ENCODE measurements around the gene VAV2.

Gene VAV2

GRCh38 chr9:133846483-133847090 is 145.5 kb downstream of the VAV2 start:
- no peak overlapping the region for H3K4me3 ChIP-seq
- H3K4me1 ChIP-seq: peaks cover 26 to 62% (median 59%) of the 10 kb centered on the region in 10 experiments
- H3K36me3 ChIP-seq: peaks cover 0 to 5% (median 0%) of the 10 kb centered on the region in 11 experiments; a peak in 2 of 22 replicates
- H3K27me3 ChIP-seq: no peaks in the 10 kb centered on the region
- H3K9ac ChIP-seq: no peak overlapping the region; a peak in 1 of 22 replicates
- H3K4me2 ChIP-seq: peak overlapping the region in 1 of 11 experiments; percentile 94; a peak in 1 of 22 replicates
- peak overlapping the region in 4 of 11 experiments; percentile 73 to 81 (median 76); a peak in 4 of 22 replicates for H3K27ac ChIP-seq
- H4K20me1 ChIP-seq: peaks cover 0 to 81% (median 49%) of the 10 kb centered on the region in 11 experiments; a peak in 19 of 22 replicates
- H3K9me3 ChIP-seq (replicated peaks in 1 of 11): no peaks in the 10 kb centered on the region
- TF ChIP-seq Cebpa-rat (IDR thresholded peaks at IDR 0.05): no peak

DNA sequence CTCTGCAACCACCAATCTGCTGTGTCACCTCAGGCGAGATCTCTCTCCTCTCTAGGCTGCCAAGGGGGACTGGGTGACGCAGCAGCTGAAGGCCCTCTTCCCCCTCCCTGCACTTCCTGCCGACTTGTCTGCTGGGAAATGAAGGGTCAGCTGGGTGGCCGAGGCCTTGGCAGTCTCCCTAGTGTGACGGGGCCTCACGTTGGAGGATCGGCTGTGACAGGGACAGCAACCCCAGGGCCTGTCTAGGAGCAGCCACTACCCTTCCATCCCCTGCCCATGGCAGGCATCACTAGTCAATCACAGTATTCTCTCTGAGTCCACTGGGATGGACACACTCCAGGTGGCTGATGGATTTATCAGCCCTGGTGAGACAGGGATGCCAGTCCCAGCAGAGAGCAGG is 146.7 kb downstream of the VAV2 start:
- Histone ChIP-seq H3K27ac (peak overlapping the region; percentile 39 to 81 (median 73); a peak in 18 of 22 replicates), H3K9ac (peak overlapping the region; percentile 46 to 79 (median 73); a peak in 17 of 22 replicates), H4K20me1 (peaks cover 0 to 85% (median 50%) of the 10 kb centered on the region in 11 experiments; a peak in 19 of 22 replicates), H3K27me3 (no peaks in the 10 kb centered on the region), H3K4me1 (peaks cover 30 to 59% (median 56%) of the 10 kb centered on the region in 10 experiments), H3K4me3 (peak overlapping the region in 5 of 10 experiments; percentile 32 to 62 (median 43); a peak in 5 of 20 replicates), H3K9me3 (replicated peaks in 1 of 11) (no peaks in the 10 kb centered on the region), H3K36me3 (peaks cover 0 to 5% (median 0%) of the 10 kb centered on the region in 11 experiments; a peak in 2 of 22 replicates), H3K4me2 (peak overlapping the region; percentile 85 to 98 (median 94))
- TF ChIP-seq Cebpa-rat (IDR thresholded peaks at IDR 0.05): no peak

GRCh38 chr9:133844881-133845410 is 147.2 kb downstream of the VAV2 start:
- peaks cover 0 to 85% (median 47%) of the 10 kb centered on the region in 11 experiments; a peak in 19 of 22 replicates for H4K20me1 ChIP-seq
- peak overlapping the region; percentile 85 to 98 (median 94) for H3K4me2 ChIP-seq
- H3K4me3 ChIP-seq: peak overlapping the region in 7 of 10 experiments; percentile 16 to 62 (median 43); a peak in 11 of 20 replicates
- H3K36me3 ChIP-seq: peaks cover 0 to 5% (median 0%) of the 10 kb centered on the region in 11 experiments; a peak in 2 of 22 replicates
- H3K27ac ChIP-seq: peak overlapping the region; percentile 39 to 81 (median 73); a peak in 21 of 22 replicates
- TF ChIP-seq Cebpa-rat (IDR thresholded peaks at IDR 0.05): no peak
- H3K4me1 ChIP-seq: peaks cover 35 to 59% (median 56%) of the 10 kb centered on the region in 10 experiments
- no peaks in the 10 kb centered on the region for H3K9me3 ChIP-seq (replicated peaks in 1 of 11)
- peak overlapping the region; percentile 46 to 79 (median 73) for H3K9ac ChIP-seq
- H3K27me3 ChIP-seq: no peaks in the 10 kb centered on the region

- Histone ChIP-seq H3K9me3 (replicated peaks in 1 of 11) (no peaks in the 10 kb centered on the region), H3K27ac (peak overlapping the region in 10 of 11 experiments; percentile 39 to 81 (median 74); a peak in 17 of 22 replicates), H3K4me3 (peak overlapping the region in 4 of 10 experiments; percentile 43 to 62 (median 48); a peak in 8 of 20 replicates), H3K4me2 (peak overlapping the region; percentile 85 to 98 (median 94)), H3K4me1 (peaks cover 40 to 60% (median 55%) of the 10 kb centered on the region in 10 experiments), H3K36me3 (peaks cover 0 to 5% (median 0%) of the 10 kb centered on the region in 11 experiments; a peak in 2 of 22 replicates), H3K27me3 (no peaks in the 10 kb centered on the region), H3K9ac (peak overlapping the region; percentile 46 to 79 (median 73); a peak in 20 of 22 replicates), H4K20me1 (peaks cover 0 to 84% (median 41%) of the 10 kb centered on the region in 11 experiments; a peak in 18 of 22 replicates)
- TF ChIP-seq Cebpa-rat (IDR thresholded peaks at IDR 0.05): no peak
Measured at GRCh38 chr9:133844398-133844784, 147.7 kb downstream of the VAV2 start.

- no peaks in the 10 kb centered on the region for H3K27me3 ChIP-seq
Measured at GRCh38 chr9:133843751-133844397, 148.2 kb downstream of the VAV2 start.

GRCh38 chr9:133843250-133843649 is 148.9 kb downstream of the VAV2 start:
- Histone ChIP-seq H3K9ac (peak overlapping the region in 1 of 11 experiments; percentile 16; a peak in 1 of 22 replicates), H3K27ac (no peak overlapping the region), H3K4me1 (peaks cover 40 to 51% (median 45%) of the 10 kb centered on the region in 10 experiments), H3K4me2 (0 out of 22 replicates have a peak overlapping the region, but pooled peaks of 2 of the 11 experiments have one; percentile 94 to 96), H3K9me3 (replicated peaks in 1 of 11) (no peaks in the 10 kb centered on the region), H4K20me1 (peaks cover 0 to 78% (median 37%) of the 10 kb centered on the region in 11 experiments; a peak in 18 of 22 replicates), H3K27me3 (no peaks in the 10 kb centered on the region), H3K4me3 (no peak overlapping the region), H3K36me3 (peaks cover 0 to 5% (median 0%) of the 10 kb centered on the region in 11 experiments; a peak in 1 of 22 replicates)
- TF ChIP-seq Cebpa-rat (IDR thresholded peaks at IDR 0.05): no peak

More at GRCh38 chr9:133843751-133844397, 148.2 kb downstream of the VAV2 start:
- Histone ChIP-seq H3K9ac (peak overlapping the region; percentile 43 to 79 (median 73); a peak in 11 of 22 replicates), H4K20me1 (peaks cover 0 to 79% (median 37%) of the 10 kb centered on the region in 11 experiments; a peak in 18 of 22 replicates), H3K4me2 (peak overlapping the region; percentile 85 to 98 (median 94)), H3K36me3 (peaks cover 0 to 5% (median 0%) of the 10 kb centered on the region in 11 experiments; a peak in 1 of 22 replicates), H3K27ac (peak overlapping the region in 6 of 11 experiments; percentile 73 to 81 (median 76); a peak in 7 of 22 replicates), H3K9me3 (replicated peaks in 1 of 11) (no peaks in the 10 kb centered on the region), H3K4me1 (peaks cover 40 to 54% (median 51%) of the 10 kb centered on the region in 10 experiments), H3K4me3 (0 out of 20 replicates have a peak overlapping the region, but pooled peaks of 1 of the 10 experiments have one; percentile 49)
- TF ChIP-seq Cebpa-rat (IDR thresholded peaks at IDR 0.05): no peak

- H3K9ac ChIP-seq: peak overlapping the region in 1 of 11 experiments; percentile 5; a peak in 1 of 22 replicates
- H3K9me3 ChIP-seq (replicated peaks in 1 of 11): no peaks in the 10 kb centered on the region
- H3K4me2 ChIP-seq: no peak overlapping the region
- H3K27ac ChIP-seq: no peak overlapping the region
- peaks cover 0 to 78% (median 37%) of the 10 kb centered on the region in 11 experiments; a peak in 18 of 22 replicates for H4K20me1 ChIP-seq
- TF ChIP-seq Cebpa-rat (IDR thresholded peaks at IDR 0.05): no peak
- H3K4me1 ChIP-seq: peaks cover 39 to 51% (median 44%) of the 10 kb centered on the region in 10 experiments
- peaks cover 0 to 5% (median 0%) of the 10 kb centered on the region in 11 experiments; a peak in 1 of 22 replicates for H3K36me3 ChIP-seq
- H3K27me3 ChIP-seq: no peaks in the 10 kb centered on the region
- H3K4me3 ChIP-seq: no peak overlapping the region
Measured at GRCh38 chr9:133842721-133843227, 149.3 kb downstream of the VAV2 start.

DNA sequence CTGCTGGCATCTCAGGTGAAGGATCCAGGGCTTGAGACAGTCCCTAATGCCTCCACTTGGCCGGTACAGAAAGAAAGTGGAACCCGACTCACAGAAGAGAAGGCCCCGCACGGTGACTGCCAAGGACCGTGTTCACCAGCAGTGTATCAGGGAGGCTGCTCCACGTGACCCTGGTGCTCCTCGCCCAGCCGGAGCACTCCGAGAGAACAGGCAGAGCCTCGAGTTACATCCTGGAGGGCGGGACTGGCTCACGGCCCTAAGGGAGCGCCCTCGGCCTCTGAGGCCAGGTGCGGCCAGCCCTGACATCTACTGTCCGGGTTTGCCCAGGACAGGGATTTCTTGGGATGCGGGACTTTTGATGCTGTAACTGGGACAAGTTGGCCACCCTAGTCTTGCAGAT is 149.9 kb downstream of the VAV2 start:
- H3K27ac ChIP-seq: no peak overlapping the region
- H3K4me3 ChIP-seq: no peak overlapping the region
- peaks cover 39 to 51% (median 44%) of the 10 kb centered on the region in 10 experiments for H3K4me1 ChIP-seq
- H3K36me3 ChIP-seq: no peaks in the 10 kb centered on the region; a peak in 1 of 22 replicates
- TF ChIP-seq Cebpa-rat (IDR thresholded peaks at IDR 0.05): no peak
- peaks cover 0 to 74% (median 37%) of the 10 kb centered on the region in 11 experiments; a peak in 18 of 22 replicates for H4K20me1 ChIP-seq
- no peak overlapping the region; a peak in 2 of 22 replicates for H3K9ac ChIP-seq
- H3K4me2 ChIP-seq: no peak overlapping the region
- H3K9me3 ChIP-seq (replicated peaks in 1 of 11): no peaks in the 10 kb centered on the region
- H3K27me3 ChIP-seq: no peaks in the 10 kb centered on the region
